CD4-positive, CD25-positive, alpha-beta regulatory T cell (primary cell): Measurements from ENCODE around the gene ING2. TPM values are rescaled to one million over a fixed set of nuclear protein-coding genes. Genes with fewer than 3 reads are reported as not detected.
A peak's percentile ranks its signal among the peaks of the same experiment; 100 is the strongest.

Experiments used
- ATAC-seq, 2 donors: fragments of 150-1000 bp; cut with Tn5 transposase; one replicate each; pipeline ENCODE4 v1.10.0; 2021; ENCODE audit warnings: low read depth in 2 of 2, moderate number of reproducible peaks in 2 of 2, moderate library complexity in 1 of 2
- DNase-seq, 3 donors: peaks; one replicate each; pipeline versions ENCODE4 v3.0.0 to v3.0.0-alpha.2; 2012 to 2022; ENCODE audit warnings: mixed read lengths in 1 of 3
- H3K27ac ChIP-seq: one replicate; pipeline ENCODE4 v1.7.0; 2013; ENCODE audit warnings: mild to moderate bottlenecking, low read length; ENCODE audit not compliant: insufficient read depth, poor library complexity, severe bottlenecking
- H3K27me3 ChIP-seq: one replicate; pipeline ENCODE4 v1.7.0; 2013; ENCODE audit warnings: low read length; ENCODE audit not compliant: control insufficient read depth, insufficient read depth
- H3K36me3 ChIP-seq: one replicate; pipeline ENCODE4 v1.7.0; 2013; ENCODE audit warnings: mild to moderate bottlenecking, low read length, moderate library complexity; ENCODE audit not compliant: control insufficient read depth, insufficient read depth
- H3K4me1 ChIP-seq: 2 replicates; pipeline ENCODE4 v1.7.0; 2013; ENCODE audit warnings: mild to moderate bottlenecking, low read length; ENCODE audit not compliant: insufficient read depth, control insufficient read depth, poor library complexity, severe bottlenecking
- H3K4me3 ChIP-seq: one replicate; pipeline ENCODE4 v1.7.0; 2013; ENCODE audit warnings: low read depth, mild to moderate bottlenecking, low read length, moderate library complexity
- H3K9me3 ChIP-seq, 2 experiments: 1 replicate in 1 of 2; 2 replicates in 1 of 2; pipeline ENCODE4 v1.7.0; 2013; ENCODE audit warnings: low read length in 2 of 2, mild to moderate bottlenecking in 1 of 2, moderate library complexity in 1 of 2; ENCODE audit not compliant: control insufficient read depth in 2 of 2
- H3K27ac Mint-ChIP-seq, 3 donors: one replicate each; pipeline ENCODE4 v1.8.0; 2020 to 2022; ENCODE audit warnings: mild to moderate bottlenecking in 3 of 3, mixed read lengths in 3 of 3, moderate library complexity in 2 of 3
- H3K27me3 Mint-ChIP-seq: one replicate; pipeline ENCODE4 v1.8.0; 2022; ENCODE audit warnings: mild to moderate bottlenecking, mixed read lengths
- H3K36me3 Mint-ChIP-seq: one replicate; pipeline ENCODE4 v1.8.0; 2020; ENCODE audit warnings: mixed read lengths
- H3K4me1 Mint-ChIP-seq, 4 donors: one replicate each; pipeline ENCODE4 v1.8.0; 2020 to 2022; ENCODE audit warnings: mixed read lengths in 4 of 4, mild to moderate bottlenecking in 1 of 4
- H3K4me3 Mint-ChIP-seq, 4 donors: one replicate each; pipeline ENCODE4 v1.8.0; 2020 to 2022; ENCODE audit warnings: mild to moderate bottlenecking in 4 of 4, mixed read lengths in 4 of 4, moderate library complexity in 3 of 4
- H3K9me3 Mint-ChIP-seq, 7 donors: one replicate each; pipeline ENCODE4 v1.8.0; 2020 to 2022; ENCODE audit warnings: mixed read lengths in 7 of 7, mild to moderate bottlenecking in 3 of 7, moderate library complexity in 2 of 7
- polyA plus RNA-seq, 4 donors: library from polyadenylated mRNA; unstranded; fragments of 300-500 nt; fragmentation: Illumina TruSeq; gene quantifications; one replicate each; pipeline ENCODE4 v1.2.3, GENCODE V29; 2021
- total RNA-seq: library from RNA; stranded (reverse); gene quantifications from one replicate; pipeline ENCODE4 v1.2.3, GENCODE V29; 2022

ING2 gene
- total and polyA plus RNA-seq, 5 donors from 2014 or later: 9.1 to 17.2 (median 13.9) TPM

DNA sequence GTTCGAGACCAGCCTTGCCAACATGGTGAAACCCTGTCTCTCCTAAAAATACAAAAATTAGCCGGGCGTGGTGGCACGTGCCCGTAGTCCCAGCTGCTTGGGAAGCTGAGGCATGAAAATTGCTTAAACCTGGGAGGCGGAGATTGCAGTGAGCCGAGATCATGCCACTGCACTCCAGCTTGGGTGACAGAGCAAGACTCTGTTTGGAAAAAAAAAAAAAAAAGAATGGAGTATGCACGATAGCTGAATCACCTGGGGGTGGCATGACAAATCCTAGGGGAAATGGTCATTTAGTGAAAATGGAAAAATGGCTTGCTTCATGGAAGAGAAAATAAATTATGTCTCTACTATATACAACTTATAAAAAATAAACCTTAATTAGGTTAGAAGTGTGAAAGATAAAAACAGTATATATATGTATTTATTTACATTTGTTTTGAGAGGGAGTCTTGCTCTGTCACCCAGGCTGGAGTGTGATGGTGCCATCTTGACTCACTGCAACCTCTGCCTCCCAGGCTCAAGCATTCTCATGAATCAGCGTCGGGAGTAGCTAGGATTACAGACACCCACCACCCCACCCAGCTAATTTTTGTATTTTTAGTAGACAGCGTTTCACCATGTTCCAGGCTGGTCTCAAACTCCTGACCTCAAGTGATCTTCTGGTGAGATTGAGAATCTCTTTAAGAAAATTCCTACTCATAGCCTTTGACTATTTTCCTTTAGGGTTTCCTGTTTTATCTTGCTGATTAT lies 19.3 kb upstream of the ING2 start:
- H3K4me3 ChIP-seq: no peak overlapping the region
- Mint-ChIP-seq H3K27me3 (peaks cover 4% of the 10 kb centered on the region), H3K4me3 (no peak overlapping the region), H3K36me3 (no peaks in the 10 kb centered on the region), H3K4me1 (no peaks in the 10 kb centered on the region), H3K9me3 (no peaks in the 10 kb centered on the region), H3K27ac (no peak overlapping the region)
- no peaks in the 10 kb centered on the region for H3K9me3 ChIP-seq
- no peak for ATAC-seq
- DNase-seq: no peak
- no peaks in the 10 kb centered on the region for H3K36me3 ChIP-seq
- no peak overlapping the region for H3K27ac ChIP-seq
- no peaks in the 10 kb centered on the region for H3K4me1 ChIP-seq
- no peaks in the 10 kb centered on the region for H3K27me3 ChIP-seq

DNA sequence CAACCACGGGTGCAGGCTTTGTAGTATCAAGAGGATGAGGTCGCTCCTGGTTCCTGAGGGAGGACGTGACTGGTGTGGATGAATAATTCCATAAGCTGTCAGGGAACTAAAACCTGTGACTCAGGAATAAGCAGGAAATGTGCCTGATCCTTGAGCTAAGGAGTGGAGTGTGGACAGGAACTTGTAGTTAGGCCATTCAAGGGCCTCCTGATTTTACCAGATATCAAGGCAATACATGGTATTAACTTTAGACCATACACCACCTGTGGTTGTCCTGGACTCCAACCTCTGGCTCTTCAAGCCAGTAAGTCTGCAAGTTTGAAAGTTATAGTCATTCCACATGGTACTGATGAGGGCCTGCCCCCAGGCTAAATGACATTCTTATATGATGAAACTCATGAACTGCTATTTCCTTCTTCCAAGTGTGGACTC lies 12.1 kb upstream of the ING2 start:
- H3K27me3 Mint-ChIP-seq: no peaks in the 10 kb centered on the region
- no peak overlapping the region for H3K27ac Mint-ChIP-seq
- peaks cover 0 to 2% (median 0%) of the 10 kb centered on the region in 7 donors for H3K9me3 Mint-ChIP-seq

DNA sequence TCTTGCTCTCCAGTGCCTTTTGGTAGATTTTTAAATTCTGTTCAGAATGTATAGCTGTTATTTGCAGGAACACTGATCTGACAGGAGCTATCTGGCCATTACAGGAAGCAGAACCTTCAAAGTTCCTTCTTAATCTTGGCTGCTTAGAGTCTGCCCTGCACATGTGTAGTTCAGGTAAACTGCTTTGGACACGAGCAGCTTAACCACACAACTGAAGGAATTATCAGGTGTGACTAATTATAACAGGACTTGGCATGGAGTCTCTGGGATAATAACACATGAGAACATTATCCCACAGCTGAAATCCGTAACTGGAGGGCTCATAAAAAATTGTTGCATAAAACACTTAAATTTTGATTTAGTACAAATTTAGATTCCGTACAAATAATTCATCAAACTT lies 11.6 kb upstream of the ING2 start:
- no peaks in the 10 kb centered on the region for H3K4me1 ChIP-seq
- no peak overlapping the region for H3K27ac ChIP-seq
- Mint-ChIP-seq H3K36me3 (peaks cover 5% of the 10 kb centered on the region), H3K9me3 (peaks cover 0 to 2% (median 0%) of the 10 kb centered on the region in 7 donors), H3K27me3 (no peaks in the 10 kb centered on the region), H3K4me3 (no peak overlapping the region), H3K4me1 (no peaks in the 10 kb centered on the region), H3K27ac (no peak overlapping the region)
- no peak for ATAC-seq
- H3K27me3 ChIP-seq: no peaks in the 10 kb centered on the region
- H3K9me3 ChIP-seq: peaks cover 0 to 2% of the 10 kb centered on the region in 2 experiments
- H3K36me3 ChIP-seq: no peaks in the 10 kb centered on the region
- H3K4me3 ChIP-seq: no peak overlapping the region
- no peak for DNase-seq

More for the DNA sequence above, 12.1 kb upstream of the ING2 start:
- H3K36me3 ChIP-seq: no peaks in the 10 kb centered on the region
- ATAC-seq (no peak), DNase-seq (no peak)
- H3K9me3 ChIP-seq: peaks cover 0 to 2% of the 10 kb centered on the region in 2 experiments
- H3K36me3 Mint-ChIP-seq: peaks cover 5% of the 10 kb centered on the region
- no peak overlapping the region for H3K4me3 ChIP-seq
- H3K27me3 ChIP-seq: no peaks in the 10 kb centered on the region
- no peak overlapping the region for H3K27ac ChIP-seq
- no peaks in the 10 kb centered on the region for H3K4me1 Mint-ChIP-seq
- H3K4me1 ChIP-seq: no peaks in the 10 kb centered on the region
- no peak overlapping the region for H3K4me3 Mint-ChIP-seq

GRCh38 chr4:183495184-183495583 lies 9.7 kb upstream of the ING2 start:
- H3K27ac Mint-ChIP-seq: peak overlapping the region in 1 of 3 donors; percentile 5
- no peaks in the 10 kb centered on the region for H3K4me1 Mint-ChIP-seq
- H3K36me3 Mint-ChIP-seq: peaks cover 5% of the 10 kb centered on the region
- H3K4me3 Mint-ChIP-seq: no peak overlapping the region
- H3K27me3 ChIP-seq: no peaks in the 10 kb centered on the region
- no peaks in the 10 kb centered on the region for H3K4me1 ChIP-seq
- peaks cover 0 to 2% of the 10 kb centered on the region in 2 experiments for H3K9me3 ChIP-seq
- H3K27ac ChIP-seq: no peak overlapping the region
- DNase-seq (no peak), ATAC-seq (no peak)
- H3K36me3 ChIP-seq: no peaks in the 10 kb centered on the region
- H3K9me3 Mint-ChIP-seq: peaks cover 0 to 2% (median 0%) of the 10 kb centered on the region in 7 donors
- H3K4me3 ChIP-seq: no peak overlapping the region
- H3K27me3 Mint-ChIP-seq: no peaks in the 10 kb centered on the region

GRCh38 chr4:183499389-183499788 lies 5.5 kb upstream of the ING2 start:
- Mint-ChIP-seq H3K9me3 (no peaks in the 10 kb centered on the region), H3K27me3 (peaks cover under 1% of the 10 kb centered on the region), H3K36me3 (no peaks in the 10 kb centered on the region), H3K4me1 (peaks cover 10 to 16% (median 14%) of the 10 kb centered on the region in 4 donors), H3K27ac (no peak overlapping the region), H3K4me3 (no peak overlapping the region)
- Histone ChIP-seq H3K4me1 (peaks cover 14% of the 10 kb centered on the region), H3K36me3 (no peaks in the 10 kb centered on the region), H3K27ac (no peak overlapping the region), H3K27me3 (no peaks in the 10 kb centered on the region), H3K9me3 (no peaks in the 10 kb centered on the region), H3K4me3 (no peak overlapping the region)
- no peak for ATAC-seq
- no peak for DNase-seq

- Mint-ChIP-seq H3K9me3 (no peaks in the 10 kb centered on the region), H3K4me1 (peaks cover 10 to 16% (median 14%) of the 10 kb centered on the region in 4 donors), H3K4me3 (no peak overlapping the region), H3K36me3 (no peaks in the 10 kb centered on the region), H3K27me3 (peaks cover 5% of the 10 kb centered on the region), H3K27ac (no peak overlapping the region)
- Histone ChIP-seq H3K4me1 (peaks cover 14% of the 10 kb centered on the region), H3K36me3 (no peaks in the 10 kb centered on the region), H3K27ac (no peak overlapping the region), H3K9me3 (no peaks in the 10 kb centered on the region), H3K27me3 (no peaks in the 10 kb centered on the region), H3K4me3 (no peak overlapping the region)
- ATAC-seq: no peak
- DNase-seq: no peak
Measured at GRCh38 chr4:183499801-183500200, 5.1 kb upstream of the ING2 start.

- Histone ChIP-seq H3K27me3 (no peaks in the 10 kb centered on the region), H3K36me3 (no peaks in the 10 kb centered on the region), H3K9me3 (no peaks in the 10 kb centered on the region), H3K4me1 (peaks cover 19% of the 10 kb centered on the region), H3K27ac (peak overlapping the region; percentile 96), H3K4me3 (peak overlapping the region; percentile 88)
- Mint-ChIP-seq H3K4me1 (peaks cover 14 to 34% (median 21%) of the 10 kb centered on the region in 4 donors), H3K27ac (peak overlapping the region; percentile 79 to 94 (median 89)), H3K27me3 (peaks cover 11% of the 10 kb centered on the region), H3K4me3 (peak overlapping the region; percentile 80 to 97 (median 91)), H3K36me3 (no peaks in the 10 kb centered on the region), H3K9me3 (no peaks in the 10 kb centered on the region)
- ATAC-seq (no peak), DNase-seq (no peak)
Measured at GRCh38 chr4:183503497-183504063, 1.3 kb upstream of the ING2 start.
